Body of pancreas (tissue), 4 donors: ENCODE data around the gene DNAJC18. TPM values are rescaled to one million over a fixed set of nuclear protein-coding genes. Genes with fewer than 3 reads are reported as not detected.

Source experiments
- ATAC-seq: fragments of 150-250 bp; one replicate; pipeline ENCODE4 v1.9.1; 2016
- DNase-seq, 4 donors: peaks; one replicate each; pipeline ENCODE4 v3.0.0-alpha.2; 2019
- H3K27ac ChIP-seq, 4 donors: fragments of 200-600 bp; sonication (generic); 1 replicate in 3 of 4; 2 replicates in 1 of 4; pipeline versions ENCODE4 v1.5.1 to v1.6.1; 2016 to 2019; ENCODE audit warnings: mild to moderate bottlenecking in 1 of 4, mixed read lengths in 1 of 4, moderate library complexity in 1 of 4
- H3K27me3 ChIP-seq, 2 donors: fragments of 200-600 bp; sonication (generic); one replicate each; pipeline ENCODE4 v1.6.0; 2016; ENCODE audit warnings: mild to moderate bottlenecking in 1 of 2
- H3K36me3 ChIP-seq, 2 donors: fragments of 200-600 bp; sonication (generic); replicated peaks in 1 of 2; 2 replicates each; pipeline ENCODE4 v1.5.1; 2016; ENCODE audit warnings: low read depth in 2 of 2; ENCODE audit not compliant: insufficient read depth in 1 of 2
- H3K4me1 ChIP-seq: fragments of 200-600 bp; sonication (generic); one replicate; pipeline ENCODE4 v1.6.0; 2016
- H3K4me3 ChIP-seq, 2 donors: fragments of 200-600 bp; sonication (generic); 1 replicate in 1 of 2; 2 replicates in 1 of 2; pipeline ENCODE4 v1.5.1; 2016 to 2019
- H3K9me3 ChIP-seq, 3 donors: fragments of 200-600 bp; sonication (generic); 1 replicate in 2 of 3; 2 replicates in 1 of 3; pipeline ENCODE4 v1.5.1; 2016
- CTCF ChIP-seq, 7 experiments: fragments of 450-650 bp in 4 of 7; fragments of 200-600 bp in 3 of 7; sonication (generic) in 3 of 7; IDR thresholded peaks; one replicate each; pipeline ENCODE4 v1.5.1; 2016 to 2019; ENCODE audit warnings: antibody characterized with exemption in 7 of 7
- POLR2A ChIP-seq, 3 donors: fragments of 450-650 bp; IDR thresholded peaks; one replicate each; pipeline ENCODE4 v1.6.1; 2016; ENCODE audit warnings: antibody characterized with exemption in 3 of 3, mild to moderate bottlenecking in 2 of 3
- WGBS, 2 donors: methylation state at CpG; one replicate each; pipeline ENCODE4 v1.1.5; 2017; 5-methylcytosine and 5-hydroxymethylcytosine counted together
- intact Hi-C: fragments of 100-400 bp; cut with DNase I; formaldehyde crosslinking; loops from one replicate; pipeline ENCODE4 v1.15.1; 2023
- total RNA-seq, 2 donors: library from RNA; depleted of rRNA; stranded (reverse); fragments of >200 nt; gene quantifications; one replicate each; pipeline ENCODE4 v1.1.0, GENCODE V29; 2016

DNAJC18 gene
- total RNA-seq, 2 donors from 2014 or later, result 1.6 to 3.0 TPM

DNA sequence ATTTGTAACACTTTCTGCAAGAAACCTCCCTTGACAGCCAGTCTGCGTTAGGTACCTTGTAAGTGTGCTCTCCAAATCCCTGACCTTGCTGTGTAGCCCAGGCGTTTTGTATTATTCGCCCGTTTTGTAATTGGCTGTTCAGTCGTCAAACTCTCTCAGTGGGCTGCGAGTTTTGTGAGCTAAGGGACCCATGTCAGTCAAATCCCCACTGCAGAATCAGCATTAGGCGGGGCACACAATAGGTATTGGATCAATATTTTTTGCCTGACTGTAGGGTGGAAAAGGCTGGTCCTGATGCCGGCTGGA is 665 bp downstream of the DNAJC18 start:
- TF ChIP-seq CTCF (IDR thresholded peaks at IDR 0.05), result no peak
- no peak for TF ChIP-seq POLR2A (IDR thresholded peaks at IDR 0.05)
- ATAC-seq (peak; percentile 3), DNase-seq (no peak)
- H3K27ac ChIP-seq, result peak overlapping the region; percentile 74 to 96 (median 94)
- intact Hi-C loops, result no loop called here
- peaks cover 10% of the 10 kb centered on the region for H3K4me1 ChIP-seq
- WGBS, 2 donors, result 13 to 15% methylated on average over 8 of the region's 8 CpGs
- no peaks in the 10 kb centered on the region for H3K27me3 ChIP-seq
- H3K9me3 ChIP-seq, result no peaks in the 10 kb centered on the region
- peak overlapping the region; percentile 42 to 92 for H3K4me3 ChIP-seq
- no peaks in the 10 kb centered on the region for H3K36me3 ChIP-seq

DNA sequence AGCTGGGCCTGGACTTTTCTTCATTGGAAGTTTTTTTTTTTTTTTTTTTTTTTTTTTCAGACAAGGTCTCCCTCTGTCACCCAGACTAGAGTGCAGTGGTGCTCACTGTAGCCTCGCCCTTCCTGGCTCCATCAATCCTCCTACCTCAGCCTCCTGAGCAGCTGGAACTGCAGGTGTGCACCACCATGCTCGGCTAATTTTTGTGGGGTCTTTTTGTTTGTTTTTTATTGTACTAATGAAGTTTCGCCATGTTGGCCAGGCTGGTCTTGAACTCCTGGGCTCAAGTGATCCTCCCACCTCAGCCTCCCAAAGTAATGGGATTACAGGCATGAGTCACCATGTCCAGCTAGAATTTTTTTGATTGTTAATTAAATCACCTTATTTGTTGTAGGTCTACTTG is 3.6 kb downstream of the DNAJC18 start:
- ATAC-seq (no peak), DNase-seq (no peak)
- 93 to 94% methylated on average over 3 of the region's 3 CpGs for WGBS, 2 donors
- intact Hi-C loops, result no loop called here
- TF ChIP-seq POLR2A (IDR thresholded peaks at IDR 0.05), result no peak
- TF ChIP-seq CTCF (IDR thresholded peaks at IDR 0.05), result no peak
- Histone ChIP-seq H3K36me3 (no peaks in the 10 kb centered on the region), H3K27me3 (no peaks in the 10 kb centered on the region), H3K9me3 (no peaks in the 10 kb centered on the region), H3K27ac (no peak overlapping the region), H3K4me1 (peaks cover 10% of the 10 kb centered on the region), H3K4me3 (no peak overlapping the region)

GRCh38 chr5:139431706-139432105 is 7.6 kb downstream of the DNAJC18 start:
- intact Hi-C loops, result no loop called here
- Histone ChIP-seq H3K36me3 (no peaks in the 10 kb centered on the region), H3K27me3 (no peaks in the 10 kb centered on the region), H3K27ac (no peak overlapping the region), H3K4me3 (no peak overlapping the region), H3K4me1 (no peaks in the 10 kb centered on the region), H3K9me3 (no peaks in the 10 kb centered on the region)
- 61 to 70% methylated on average over 1 of the region's 1 CpG for WGBS, 2 donors
- ATAC-seq, result no peak
- no peak for DNase-seq
- TF ChIP-seq CTCF (IDR thresholded peaks at IDR 0.05) (no peak), POLR2A (IDR thresholded peaks at IDR 0.05) (no peak)

GRCh38 chr5:139430015-139430414 is 9.3 kb downstream of the DNAJC18 start:
- Histone ChIP-seq H3K4me3 (no peak overlapping the region), H3K27ac (no peak overlapping the region), H3K4me1 (no peaks in the 10 kb centered on the region), H3K27me3 (no peaks in the 10 kb centered on the region), H3K9me3 (no peaks in the 10 kb centered on the region), H3K36me3 (no peaks in the 10 kb centered on the region)
- no peak for TF ChIP-seq POLR2A (IDR thresholded peaks at IDR 0.05)
- no peak for TF ChIP-seq CTCF (IDR thresholded peaks at IDR 0.05)
- ATAC-seq, result no peak
- intact Hi-C loops, result no loop called here
- DNase-seq, result no peak
- WGBS, 2 donors, result 73 to 82% methylated on average over 2 of the region's 2 CpGs

- Histone ChIP-seq H3K4me3 (no peak overlapping the region), H3K9me3 (no peaks in the 10 kb centered on the region), H3K27ac (no peak overlapping the region), H3K36me3 (no peaks in the 10 kb centered on the region), H3K4me1 (no peaks in the 10 kb centered on the region), H3K27me3 (no peaks in the 10 kb centered on the region)
- intact Hi-C loops, result loop anchor here (10.0 kb wide), 2 partner anchors 88 to 338 kb away; no protein-coding TSS in a partner anchor
- ATAC-seq (no peak), DNase-seq (no peak)
- TF ChIP-seq CTCF (IDR thresholded peaks at IDR 0.05) (no peak), POLR2A (IDR thresholded peaks at IDR 0.05) (no peak)
- 74 to 84% methylated on average over 3 to 8 of the region's 8 CpGs for WGBS, 2 donors
Observed at GRCh38 chr5:139426203-139426885, 13.0 kb downstream of the DNAJC18 start.
